Adrenal gland (tissue), 5 donors: ENCODE data around the gene HCRTR2.

ENCODE experiments used
- POLR2A ChIP-seq, 2 donors: fragments of 450-650 bp; IDR thresholded peaks; one replicate each; pipeline ENCODE4 v1.6.1; 2017; ENCODE audit warnings: antibody characterized with exemption in 2 of 2, mild to moderate bottlenecking in 2 of 2, moderate library complexity in 1 of 2
- TF ChIP-seq, protein P1 (sequence below), 6 experiments: fragments of 450-650 bp in 4 of 6; fragments of 200-600 bp in 2 of 6; sonication (generic) in 1 of 6; IDR thresholded peaks; 1 replicate in 5 of 6; 2 replicates in 1 of 6; pipeline versions ENCODE4 v1.5.1 to v1.8.0; 2016 to 2021; ENCODE audit warnings: antibody characterized with exemption in 6 of 6, mild to moderate bottlenecking in 2 of 6, moderate library complexity in 1 of 6
- donor health status: DM: no; HTN: no; CAD: no.

DNA sequence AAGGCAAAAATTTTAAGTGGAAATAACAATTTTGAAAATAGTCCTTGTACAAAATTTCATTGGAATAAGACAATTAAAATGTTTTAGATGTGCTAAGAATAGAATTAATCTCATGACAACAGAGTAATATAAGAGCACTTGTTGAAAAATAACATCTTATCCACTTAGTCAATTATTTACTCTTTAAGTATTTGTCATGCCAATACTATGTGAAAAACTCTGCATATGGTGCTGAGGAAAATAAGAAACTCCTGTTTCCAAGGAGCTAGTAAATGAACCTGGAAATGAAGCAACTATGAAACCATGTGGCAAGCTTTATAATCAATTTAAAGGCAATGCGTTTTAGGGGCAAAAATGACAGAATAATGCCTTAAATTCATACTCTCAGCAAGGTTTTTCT is 42.7 kb upstream of the HCRTR2 start:
- TF ChIP-seq, protein P1, sequence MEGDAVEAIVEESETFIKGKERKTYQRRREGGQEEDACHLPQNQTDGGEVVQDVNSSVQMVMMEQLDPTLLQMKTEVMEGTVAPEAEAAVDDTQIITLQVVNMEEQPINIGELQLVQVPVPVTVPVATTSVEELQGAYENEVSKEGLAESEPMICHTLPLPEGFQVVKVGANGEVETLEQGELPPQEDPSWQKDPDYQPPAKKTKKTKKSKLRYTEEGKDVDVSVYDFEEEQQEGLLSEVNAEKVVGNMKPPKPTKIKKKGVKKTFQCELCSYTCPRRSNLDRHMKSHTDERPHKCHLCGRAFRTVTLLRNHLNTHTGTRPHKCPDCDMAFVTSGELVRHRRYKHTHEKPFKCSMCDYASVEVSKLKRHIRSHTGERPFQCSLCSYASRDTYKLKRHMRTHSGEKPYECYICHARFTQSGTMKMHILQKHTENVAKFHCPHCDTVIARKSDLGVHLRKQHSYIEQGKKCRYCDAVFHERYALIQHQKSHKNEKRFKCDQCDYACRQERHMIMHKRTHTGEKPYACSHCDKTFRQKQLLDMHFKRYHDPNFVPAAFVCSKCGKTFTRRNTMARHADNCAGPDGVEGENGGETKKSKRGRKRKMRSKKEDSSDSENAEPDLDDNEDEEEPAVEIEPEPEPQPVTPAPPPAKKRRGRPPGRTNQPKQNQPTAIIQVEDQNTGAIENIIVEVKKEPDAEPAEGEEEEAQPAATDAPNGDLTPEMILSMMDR (IDR thresholded peaks at IDR 0.05) = no peak
- TF ChIP-seq POLR2A (IDR thresholded peaks at IDR 0.05) = no peak
